ENCODE data around the gene ARID1B.

Gene ARID1B

DNA sequence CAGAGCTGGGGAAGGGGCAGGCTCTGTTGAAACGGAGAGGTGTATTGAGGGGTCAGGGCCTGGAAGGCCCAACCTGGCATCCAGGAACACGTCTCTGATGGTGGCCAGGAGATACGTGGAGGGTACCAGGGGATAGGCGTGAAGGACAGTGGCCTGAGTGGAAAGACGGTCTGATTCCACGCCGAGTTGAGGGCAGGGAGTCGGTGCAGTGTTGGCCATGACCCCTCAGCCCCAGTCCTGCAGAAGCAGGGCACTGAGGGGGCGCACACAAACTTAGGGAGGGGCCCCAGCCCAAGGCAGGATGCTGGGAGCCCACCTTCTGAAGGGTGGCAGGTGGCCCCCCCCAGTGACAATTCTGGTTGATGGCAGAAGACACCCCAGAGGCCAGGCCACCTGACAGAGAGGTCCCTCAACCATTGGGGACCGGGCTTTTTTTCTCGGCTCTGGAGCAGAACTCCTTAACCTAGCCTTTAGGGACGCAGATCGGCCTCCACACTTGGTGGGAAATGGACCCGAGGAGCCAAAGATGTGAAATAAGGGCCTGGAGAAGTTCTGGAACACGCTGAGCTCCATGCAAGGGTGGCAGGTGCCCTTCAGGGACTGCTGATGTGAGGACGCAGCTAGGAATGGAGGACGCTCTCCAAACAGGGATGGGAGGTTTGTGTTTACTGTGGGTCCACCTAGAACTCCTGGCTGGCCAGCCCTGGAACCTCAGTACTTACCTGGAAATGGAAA is 455.1 kb downstream of the ARID1B start:
- Histone ChIP-seq H2AFZ (ENCODE audit: low read length) (no peak overlapping the region), H3K4me2 (ENCODE audit: low read depth, low read length) (no peak overlapping the region)

GRCh38 chr6:157233156-157233555 is 456.0 kb downstream of the ARID1B start:
- no peak overlapping the region for H3K9ac ChIP-seq (ENCODE audit: low read length)

More for the DNA sequence above, 455.1 kb downstream of the ARID1B start:
- Histone ChIP-seq H3K9me2 (replicated peaks; ENCODE audit: insufficient read depth, low read length) (no peaks in the 10 kb centered on the region), H3F3A (ENCODE audit: insufficient read depth, low read length) (no peaks in the 10 kb centered on the region), H3K9ac (ENCODE audit: low read length) (no peak overlapping the region), H3K27me3 (replicated peaks; ENCODE audit: insufficient read depth, low read length) (no peaks in the 10 kb centered on the region), H3K9me3 (replicated peaks; ENCODE audit: insufficient read depth, low read length) (no peaks in the 10 kb centered on the region), H3K4me1 (ENCODE audit: low read length) (peaks cover 2% of the 10 kb centered on the region; the same call in 1 of the 2 replicates), H4K20me1 (ENCODE audit: insufficient read depth, low read length) (no peaks in the 10 kb centered on the region), H3K27ac (ENCODE audit: low read length) (no peak overlapping the region), H3K79me2 (ENCODE audit: low read length) (no peaks in the 10 kb centered on the region), H3K4me3 (ENCODE audit: low read length) (no peak overlapping the region), H3K36me3 (replicated peaks; ENCODE audit: insufficient read depth, low read length) (no peaks in the 10 kb centered on the region)
- no peak for DNase-seq
- no peak for TF ChIP-seq EZH2phosphoT487 (IDR thresholded peaks at IDR 0.05; ENCODE audit: low read length)
- no peak for TF ChIP-seq EZH2 (optimal IDR thresholded peaks at IDR 0.05; ENCODE audit: low read depth, low read length)
- TF ChIP-seq, protein P1, sequence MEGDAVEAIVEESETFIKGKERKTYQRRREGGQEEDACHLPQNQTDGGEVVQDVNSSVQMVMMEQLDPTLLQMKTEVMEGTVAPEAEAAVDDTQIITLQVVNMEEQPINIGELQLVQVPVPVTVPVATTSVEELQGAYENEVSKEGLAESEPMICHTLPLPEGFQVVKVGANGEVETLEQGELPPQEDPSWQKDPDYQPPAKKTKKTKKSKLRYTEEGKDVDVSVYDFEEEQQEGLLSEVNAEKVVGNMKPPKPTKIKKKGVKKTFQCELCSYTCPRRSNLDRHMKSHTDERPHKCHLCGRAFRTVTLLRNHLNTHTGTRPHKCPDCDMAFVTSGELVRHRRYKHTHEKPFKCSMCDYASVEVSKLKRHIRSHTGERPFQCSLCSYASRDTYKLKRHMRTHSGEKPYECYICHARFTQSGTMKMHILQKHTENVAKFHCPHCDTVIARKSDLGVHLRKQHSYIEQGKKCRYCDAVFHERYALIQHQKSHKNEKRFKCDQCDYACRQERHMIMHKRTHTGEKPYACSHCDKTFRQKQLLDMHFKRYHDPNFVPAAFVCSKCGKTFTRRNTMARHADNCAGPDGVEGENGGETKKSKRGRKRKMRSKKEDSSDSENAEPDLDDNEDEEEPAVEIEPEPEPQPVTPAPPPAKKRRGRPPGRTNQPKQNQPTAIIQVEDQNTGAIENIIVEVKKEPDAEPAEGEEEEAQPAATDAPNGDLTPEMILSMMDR (IDR thresholded peaks at IDR 0.05; ENCODE audit: low read length): no peak

DNA sequence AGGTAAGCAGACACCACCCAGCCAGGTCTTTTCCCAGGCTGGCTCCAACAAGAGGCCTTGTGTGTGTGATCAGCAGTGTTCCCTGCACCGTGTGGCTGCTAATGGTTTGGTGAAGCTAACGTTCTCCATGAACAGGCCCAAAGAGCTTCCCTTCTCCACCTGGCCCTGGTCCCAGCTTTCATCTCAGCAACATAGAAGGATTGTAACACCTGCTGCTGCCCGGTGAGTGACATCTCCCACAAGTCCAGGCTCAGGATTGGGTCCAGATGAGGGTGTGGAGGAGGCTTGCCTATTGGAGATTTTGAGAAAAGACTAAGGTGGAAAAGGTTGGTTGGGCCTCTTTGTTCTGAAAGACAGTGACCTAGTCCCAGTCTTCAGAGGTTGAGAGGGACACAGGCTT is 456.5 kb downstream of the ARID1B start:
- DNase-seq: no peak
- H3K4me3 ChIP-seq (ENCODE audit: low read length): no peak overlapping the region
- H3K79me2 ChIP-seq (ENCODE audit: low read length): no peaks in the 10 kb centered on the region
- H3K4me1 ChIP-seq (ENCODE audit: low read length): peaks cover 2% of the 10 kb centered on the region; the same call in 1 of the 2 replicates
- no peak overlapping the region for H2AFZ ChIP-seq (ENCODE audit: low read length)
- H3K36me3 ChIP-seq (replicated peaks; ENCODE audit: insufficient read depth, low read length): no peaks in the 10 kb centered on the region
- H3K27me3 ChIP-seq (replicated peaks; ENCODE audit: insufficient read depth, low read length): no peaks in the 10 kb centered on the region
- TF ChIP-seq EZH2 (optimal IDR thresholded peaks at IDR 0.05; ENCODE audit: low read depth, low read length) (no peak), EZH2phosphoT487 (IDR thresholded peaks at IDR 0.05; ENCODE audit: low read length) (no peak)
- TF ChIP-seq, protein P1 (IDR thresholded peaks at IDR 0.05; ENCODE audit: low read length): no peak
- H3F3A ChIP-seq (ENCODE audit: insufficient read depth, low read length): no peaks in the 10 kb centered on the region
- no peak overlapping the region for H3K9ac ChIP-seq (ENCODE audit: low read length)
- H3K9me3 ChIP-seq (replicated peaks; ENCODE audit: insufficient read depth, low read length): no peaks in the 10 kb centered on the region
- H3K4me2 ChIP-seq (ENCODE audit: low read depth, low read length): no peak overlapping the region
- no peaks in the 10 kb centered on the region for H4K20me1 ChIP-seq (ENCODE audit: insufficient read depth, low read length)
- no peaks in the 10 kb centered on the region for H3K9me2 ChIP-seq (replicated peaks; ENCODE audit: insufficient read depth, low read length)
- H3K27ac ChIP-seq (ENCODE audit: low read length): no peak overlapping the region

More at GRCh38 chr6:157233156-157233555, 456.0 kb downstream of the ARID1B start:
- Histone ChIP-seq H3K4me2 (ENCODE audit: low read depth, low read length) (no peak overlapping the region), H3K36me3 (replicated peaks; ENCODE audit: insufficient read depth, low read length) (no peaks in the 10 kb centered on the region), H4K20me1 (ENCODE audit: insufficient read depth, low read length) (no peaks in the 10 kb centered on the region), H3K9me3 (replicated peaks; ENCODE audit: insufficient read depth, low read length) (no peaks in the 10 kb centered on the region), H3K4me1 (ENCODE audit: low read length) (peaks cover 2% of the 10 kb centered on the region; the same call in 1 of the 2 replicates), H3K27ac (ENCODE audit: low read length) (no peak overlapping the region), H3K27me3 (replicated peaks; ENCODE audit: insufficient read depth, low read length) (no peaks in the 10 kb centered on the region), H3K79me2 (ENCODE audit: low read length) (no peaks in the 10 kb centered on the region), H3F3A (ENCODE audit: insufficient read depth, low read length) (no peaks in the 10 kb centered on the region), H3K9me2 (replicated peaks; ENCODE audit: insufficient read depth, low read length) (no peaks in the 10 kb centered on the region), H2AFZ (ENCODE audit: low read length) (no peak overlapping the region), H3K4me3 (ENCODE audit: low read length) (no peak overlapping the region)
- DNase-seq: no peak
- TF ChIP-seq EZH2phosphoT487 (IDR thresholded peaks at IDR 0.05; ENCODE audit: low read length) (no peak), EZH2 (optimal IDR thresholded peaks at IDR 0.05; ENCODE audit: low read depth, low read length) (no peak)
- TF ChIP-seq, protein P1 (IDR thresholded peaks at IDR 0.05; ENCODE audit: low read length): no peak

All from MM.1S (cell line).